ENCODE data around the gene DTNBP1.

Gene DTNBP1

DNA sequence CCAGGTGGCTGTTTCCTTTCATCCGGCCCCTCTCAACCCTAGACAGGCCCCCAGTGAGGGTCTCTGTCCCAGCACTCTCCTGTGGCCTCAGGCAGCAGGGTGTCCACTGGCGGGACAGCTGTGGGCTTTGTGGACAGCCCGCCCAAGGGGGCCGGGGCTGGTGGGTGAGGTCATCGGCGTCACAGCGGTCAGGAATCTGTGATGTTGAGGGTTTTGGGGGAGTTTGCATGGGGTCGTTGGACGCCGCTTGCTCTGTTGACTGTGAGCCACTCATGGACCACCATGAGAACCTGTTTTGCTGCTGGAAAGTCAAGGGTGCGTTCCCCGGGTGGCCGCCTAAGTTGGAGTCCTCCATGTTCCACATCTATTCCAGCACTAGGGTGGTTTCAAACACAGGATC is 146.4 kb downstream of the DTNBP1 start:
- Histone ChIP-seq H3K4me3 (ENCODE audit: low read depth in 1 of 2, low read length in 1 of 2) (no peak overlapping the region), H3K27me3 (no peaks in the 10 kb centered on the region), H3K9me3 (no peaks in the 10 kb centered on the region), H3K27ac (no peak overlapping the region), H3K36me3 (peaks cover 99% of the 10 kb centered on the region), H3K4me1 (ENCODE audit: control insufficient read depth in 1 of 2, insufficient read depth in 1 of 2, low read depth in 1 of 2, low read length in 1 of 2) (peaks cover 0 to 3% of the 10 kb centered on the region in 2 experiments)
- TF ChIP-seq, protein P1, sequence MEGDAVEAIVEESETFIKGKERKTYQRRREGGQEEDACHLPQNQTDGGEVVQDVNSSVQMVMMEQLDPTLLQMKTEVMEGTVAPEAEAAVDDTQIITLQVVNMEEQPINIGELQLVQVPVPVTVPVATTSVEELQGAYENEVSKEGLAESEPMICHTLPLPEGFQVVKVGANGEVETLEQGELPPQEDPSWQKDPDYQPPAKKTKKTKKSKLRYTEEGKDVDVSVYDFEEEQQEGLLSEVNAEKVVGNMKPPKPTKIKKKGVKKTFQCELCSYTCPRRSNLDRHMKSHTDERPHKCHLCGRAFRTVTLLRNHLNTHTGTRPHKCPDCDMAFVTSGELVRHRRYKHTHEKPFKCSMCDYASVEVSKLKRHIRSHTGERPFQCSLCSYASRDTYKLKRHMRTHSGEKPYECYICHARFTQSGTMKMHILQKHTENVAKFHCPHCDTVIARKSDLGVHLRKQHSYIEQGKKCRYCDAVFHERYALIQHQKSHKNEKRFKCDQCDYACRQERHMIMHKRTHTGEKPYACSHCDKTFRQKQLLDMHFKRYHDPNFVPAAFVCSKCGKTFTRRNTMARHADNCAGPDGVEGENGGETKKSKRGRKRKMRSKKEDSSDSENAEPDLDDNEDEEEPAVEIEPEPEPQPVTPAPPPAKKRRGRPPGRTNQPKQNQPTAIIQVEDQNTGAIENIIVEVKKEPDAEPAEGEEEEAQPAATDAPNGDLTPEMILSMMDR (IDR thresholded peaks at IDR 0.05) = no peak

DNA sequence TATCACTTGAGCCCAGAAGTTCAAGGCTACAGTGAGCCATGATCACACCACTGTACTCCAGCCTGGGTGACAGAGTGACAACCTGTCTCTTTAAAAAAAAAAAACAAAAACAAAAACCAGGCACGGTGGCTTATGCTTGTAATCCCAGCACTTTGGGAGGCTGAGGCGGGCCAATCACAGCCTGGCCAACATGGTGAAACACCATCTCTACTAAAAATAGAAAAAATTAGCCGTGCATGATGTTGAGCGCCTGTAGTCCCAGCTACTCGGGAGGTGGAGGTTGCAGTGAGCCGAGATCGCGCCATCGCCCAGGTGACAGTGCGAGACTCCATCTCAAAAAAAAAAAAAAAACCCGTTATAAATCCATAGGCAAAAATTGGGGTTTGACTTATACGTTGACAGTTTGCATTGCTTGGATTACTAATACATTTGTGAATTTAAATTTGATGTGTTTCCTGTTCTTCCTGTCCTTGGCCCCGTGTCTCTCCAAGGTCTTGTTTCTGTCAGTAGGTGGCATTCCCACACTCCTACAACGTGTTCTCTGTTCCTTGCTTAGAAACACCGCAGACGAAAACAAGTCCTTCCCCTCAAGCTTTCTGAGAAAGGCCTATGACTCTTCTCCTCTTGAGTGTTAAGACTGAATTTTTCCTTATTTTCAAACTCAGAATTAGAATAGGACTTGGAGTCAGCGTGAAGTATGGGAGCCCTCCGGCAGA is 147.0 kb downstream of the DTNBP1 start:
- Histone ChIP-seq H3K4me3 (ENCODE audit: low read depth in 1 of 2, low read length in 1 of 2) (no peak overlapping the region), H3K9me3 (no peaks in the 10 kb centered on the region), H3K27ac (no peak overlapping the region), H3K27me3 (no peaks in the 10 kb centered on the region), H3K36me3 (peaks cover 99% of the 10 kb centered on the region), H3K4me1 (ENCODE audit: control insufficient read depth in 1 of 2, insufficient read depth in 1 of 2, low read depth in 1 of 2, low read length in 1 of 2) (no peaks in the 10 kb centered on the region)
- TF ChIP-seq, protein P1 (IDR thresholded peaks at IDR 0.05) = no peak

DNA sequence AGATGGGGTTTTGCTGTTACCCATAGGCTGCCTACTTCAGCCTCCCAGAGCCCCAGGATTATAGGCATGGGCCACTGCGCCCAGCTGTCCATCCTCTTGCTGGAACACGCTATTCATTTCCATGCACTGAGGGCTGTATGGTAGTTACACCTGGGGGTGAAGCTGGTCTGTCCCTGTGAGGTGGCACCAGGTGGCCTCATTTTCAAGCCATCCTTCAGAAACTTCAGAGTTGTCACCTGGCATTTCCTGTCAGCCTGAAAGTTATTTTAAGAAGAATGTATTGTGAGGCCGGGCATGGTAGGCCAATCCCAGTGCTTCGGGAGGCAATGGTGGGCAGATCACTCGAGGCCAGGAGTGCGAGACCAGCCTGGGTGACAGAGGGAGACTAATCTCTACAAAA is 147.6 kb downstream of the DTNBP1 start:
- Histone ChIP-seq H3K27me3 (no peaks in the 10 kb centered on the region), H3K4me1 (ENCODE audit: control insufficient read depth in 1 of 2, insufficient read depth in 1 of 2, low read depth in 1 of 2, low read length in 1 of 2) (no peaks in the 10 kb centered on the region), H3K36me3 (peaks cover 99% of the 10 kb centered on the region), H3K9me3 (no peaks in the 10 kb centered on the region), H3K27ac (no peak overlapping the region), H3K4me3 (ENCODE audit: low read depth in 1 of 2, low read length in 1 of 2) (no peak overlapping the region)
- TF ChIP-seq, protein P1 (IDR thresholded peaks at IDR 0.05) = no peak

DNA sequence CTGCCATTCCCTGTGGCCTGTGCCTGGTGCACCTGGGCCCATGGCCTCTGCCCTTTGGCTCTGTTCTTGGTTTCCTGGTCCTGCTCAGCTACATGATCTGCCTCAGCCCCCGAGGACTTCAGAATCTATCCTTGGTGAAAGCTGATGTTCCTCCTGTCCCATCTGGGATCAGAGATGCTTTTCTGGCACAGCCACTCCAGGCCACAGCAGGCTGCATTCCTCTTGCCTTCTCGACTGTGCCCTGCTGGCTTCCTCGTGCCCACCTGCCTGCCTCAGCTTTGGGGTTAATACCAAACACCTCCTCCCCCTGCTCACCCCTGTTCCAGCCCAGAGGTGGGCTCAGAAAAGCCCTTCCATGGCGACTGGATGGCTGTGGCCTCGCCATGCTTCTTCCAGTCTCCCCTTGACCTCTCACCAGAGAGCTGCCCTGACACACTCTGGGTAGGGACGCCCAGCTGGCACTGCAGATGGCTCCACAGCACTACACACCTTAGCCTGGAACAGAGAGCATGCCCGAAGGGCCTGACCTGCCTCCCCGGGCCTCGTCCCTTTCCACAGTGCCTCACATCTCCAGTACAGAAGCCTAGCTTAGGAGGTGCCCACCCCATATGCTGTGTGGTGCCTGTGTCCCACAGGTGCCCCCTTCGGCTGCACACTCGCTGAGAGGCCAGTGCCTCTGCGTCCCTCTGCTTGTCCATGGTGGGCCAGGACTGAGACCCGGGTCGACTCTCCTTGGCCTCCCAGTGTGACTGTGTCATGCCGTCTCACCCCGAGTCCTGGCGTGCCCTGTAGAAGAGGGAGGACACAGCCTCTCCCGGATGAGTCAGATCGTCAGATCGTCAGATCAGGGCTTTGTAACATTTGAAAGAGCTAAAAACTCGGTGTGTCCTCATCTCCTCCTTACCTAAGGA is 148.8 kb downstream of the DTNBP1 start:
- Histone ChIP-seq H3K27me3 (no peaks in the 10 kb centered on the region), H3K27ac (no peak overlapping the region), H3K4me3 (ENCODE audit: low read depth in 1 of 2, low read length in 1 of 2) (no peak overlapping the region), H3K9me3 (no peaks in the 10 kb centered on the region), H3K4me1 (ENCODE audit: control insufficient read depth in 1 of 2, insufficient read depth in 1 of 2, low read depth in 1 of 2, low read length in 1 of 2) (peaks cover 0 to 2% of the 10 kb centered on the region in 2 experiments), H3K36me3 (peaks cover 99% of the 10 kb centered on the region)
- TF ChIP-seq, protein P1 (IDR thresholded peaks at IDR 0.05) = no peak

DNA sequence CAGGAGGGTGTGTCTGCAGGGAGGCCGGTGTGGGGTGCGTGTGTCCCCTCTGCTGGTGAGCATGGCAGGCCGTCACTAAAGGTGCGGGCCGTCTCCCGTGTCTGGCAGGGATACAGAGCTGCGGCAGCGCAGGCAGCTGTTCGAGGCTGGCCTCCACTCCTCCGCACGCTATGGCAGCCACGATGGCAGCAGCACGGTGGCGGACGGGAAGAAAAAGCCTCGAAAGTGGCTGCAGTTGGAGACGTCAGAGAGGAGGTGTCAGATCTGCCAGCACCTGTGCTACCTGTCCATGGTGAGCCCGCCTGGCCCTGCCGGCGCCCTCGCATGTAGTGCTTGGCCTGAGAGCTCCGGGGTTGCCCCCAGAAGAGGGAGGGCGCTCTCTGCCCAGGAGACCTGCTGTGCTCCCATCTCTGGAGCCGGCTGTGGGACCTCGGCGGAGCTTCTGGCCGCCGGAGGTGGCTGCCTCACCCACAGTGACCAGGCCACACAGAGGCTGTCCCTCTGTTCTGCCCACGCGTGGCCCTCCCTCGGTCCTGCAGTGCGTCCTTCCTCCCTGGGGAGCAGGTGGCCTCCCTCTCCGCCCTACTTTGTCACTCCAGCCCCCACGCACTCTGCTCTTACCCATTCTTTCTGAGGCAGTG is 149.6 kb downstream of the DTNBP1 start:
- Histone ChIP-seq H3K36me3 (peaks cover 95% of the 10 kb centered on the region), H3K27ac (no peak overlapping the region)

More for the DNA sequence above, 149.6 kb downstream of the DTNBP1 start:
- H3K4me3 ChIP-seq (ENCODE audit: low read depth in 1 of 2, low read length in 1 of 2) = no peak overlapping the region
- no peaks in the 10 kb centered on the region for H3K27me3 ChIP-seq
- peaks cover 8 to 10% of the 10 kb centered on the region in 2 experiments for H3K4me1 ChIP-seq (ENCODE audit: control insufficient read depth in 1 of 2, insufficient read depth in 1 of 2, low read depth in 1 of 2, low read length in 1 of 2)
- TF ChIP-seq, protein P1 (IDR thresholded peaks at IDR 0.05) = no peak
- H3K9me3 ChIP-seq = no peaks in the 10 kb centered on the region
